OCI-LY1 (cell line): ENCODE measurements around the gene FBLN2.

Experiments
- H2AFZ ChIP-seq: fragments of 200-600 bp; sonication (generic), shearing (Covaris generic); 2 replicates; pipeline ENCODE4 v1.6.0; 2014; ENCODE audit warnings: antibody characterized with exemption, mild to moderate bottlenecking, low read length
- H3F3A ChIP-seq: fragments of 200-600 bp; sonication (generic), shearing (Covaris generic); 2 replicates; pipeline ENCODE4 v1.6.0; 2014; ENCODE audit warnings: mild to moderate bottlenecking, antibody characterized with exemption, low read length, moderate library complexity; ENCODE audit not compliant: insufficient read depth
- H3K27ac ChIP-seq: fragments of 200-600 bp; sonication (generic); 2 replicates; pipeline ENCODE4 v1.5.1; 2014; ENCODE audit warnings: low read length, mixed run types, mild to moderate bottlenecking, low read depth; ENCODE audit not compliant: poor library complexity, severe bottlenecking
- H3K27me3 ChIP-seq: fragments of 200-600 bp; sonication (generic); 2 replicates; pipeline ENCODE4 v1.6.0; 2014; ENCODE audit warnings: antibody characterized with exemption, mild to moderate bottlenecking, low read length, moderate library complexity; ENCODE audit not compliant: insufficient read depth
- H3K36me3 ChIP-seq: fragments of 200-600 bp; sonication (generic); 2 replicates; pipeline ENCODE4 v1.6.1; 2014; ENCODE audit warnings: mild to moderate bottlenecking, antibody characterized with exemption, low read length, moderate library complexity, mixed read lengths; ENCODE audit not compliant: insufficient read depth
- H3K4me1 ChIP-seq: fragments of 200-600 bp; sonication (generic); 2 replicates; pipeline ENCODE4 v1.5.1; 2014; ENCODE audit warnings: mild to moderate bottlenecking, low read length, moderate library complexity; ENCODE audit not compliant: insufficient read depth, severe bottlenecking
- H3K4me2 ChIP-seq: fragments of 200-600 bp; sonication (generic), shearing (Covaris generic); 2 replicates; pipeline ENCODE4 v1.6.1; 2014; ENCODE audit warnings: low read length
- H3K4me3 ChIP-seq: fragments of 200-600 bp; sonication (generic); 2 replicates; pipeline ENCODE4 v1.5.1; 2014; ENCODE audit warnings: low read length, low read depth, mild to moderate bottlenecking, mixed read lengths; ENCODE audit not compliant: poor library complexity, severe bottlenecking
- H3K79me2 ChIP-seq: fragments of 200-600 bp; shearing (Covaris generic); 2 replicates; pipeline ENCODE4 v1.6.1; 2016; ENCODE audit warnings: mixed run types, low read length, mixed read lengths; ENCODE audit not compliant: insufficient read depth
- H3K9ac ChIP-seq: fragments of 200-600 bp; sonication (generic), shearing (Covaris generic); 2 replicates; pipeline ENCODE4 v1.6.1; 2014; ENCODE audit warnings: mild to moderate bottlenecking, low read length, mixed read lengths
- H3K9me2 ChIP-seq: fragments of 200-600 bp; sonication (generic), shearing (Covaris generic); 2 replicates; pipeline ENCODE4 v1.6.1; 2014; ENCODE audit warnings: low read depth, mild to moderate bottlenecking, low read length, mixed read lengths
- H3K9me3 ChIP-seq: fragments of 200-600 bp; shearing (Covaris generic); 2 replicates; pipeline ENCODE4 v1.6.1; 2014; ENCODE audit warnings: low read length, mixed read lengths
- H4K20me1 ChIP-seq: fragments of 200-600 bp; sonication (generic), shearing (Covaris generic); 2 replicates; pipeline ENCODE4 v1.6.0; 2016; ENCODE audit warnings: mild to moderate bottlenecking, low read length; ENCODE audit not compliant: insufficient read depth
- CTCF ChIP-seq: fragments of 200-600 bp; sonication (generic), shearing (Covaris generic); IDR thresholded peaks from 2 replicates; pipeline ENCODE4 v1.5.1; 2017; ENCODE audit warnings: mild to moderate bottlenecking, antibody characterized with exemption, low read length, moderate library complexity, mixed read lengths
- EZH2 ChIP-seq: fragments of 200-600 bp; sonication (generic), shearing (Covaris generic); IDR thresholded peaks from 2 replicates; pipeline ENCODE4 v1.8.0; 2017; ENCODE audit warnings: borderline replicate concordance, mixed run types, mild to moderate bottlenecking, antibody characterized with exemption, low read length, moderate library complexity, mixed read lengths

The FBLN2 gene

DNA sequence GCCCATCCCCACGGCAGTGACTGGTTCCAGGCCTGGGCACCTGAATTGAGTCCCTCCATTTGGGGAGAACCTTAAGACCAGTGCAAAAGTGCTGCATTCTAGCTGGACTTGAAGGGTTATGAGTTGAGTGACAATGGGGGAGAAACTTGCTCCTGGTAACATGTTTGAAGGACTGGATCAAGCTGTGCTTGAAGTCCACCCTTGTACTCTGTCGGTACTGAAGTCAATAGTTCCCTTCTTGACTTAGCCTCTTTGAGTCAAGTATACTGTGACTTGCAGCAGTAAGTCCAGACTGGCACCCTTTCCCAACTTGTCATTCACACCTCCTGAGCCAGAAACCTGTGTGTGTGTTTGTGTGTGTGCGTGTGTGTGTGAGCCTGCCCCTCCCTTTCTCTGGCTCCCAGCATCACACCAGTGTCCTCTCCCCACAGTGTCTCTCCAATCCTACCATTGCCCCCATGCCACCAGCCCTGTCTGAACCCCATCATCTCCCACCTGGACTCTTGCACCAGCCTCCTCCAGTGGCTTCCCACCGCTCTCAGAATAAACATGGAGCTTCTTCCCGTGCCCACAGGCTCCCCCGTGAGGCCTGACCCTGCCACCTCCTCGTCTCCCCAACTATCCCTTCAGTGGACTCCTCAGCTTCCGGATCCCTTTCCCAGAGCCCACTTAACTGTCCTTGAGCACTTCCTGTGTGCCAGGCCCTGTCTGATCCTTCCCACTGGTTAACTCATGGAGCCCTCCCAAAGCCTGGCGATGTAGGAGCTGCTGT is 10.2 kb upstream of the FBLN2 start:
- Histone ChIP-seq H3K27me3 (no peaks in the 10 kb centered on the region), H4K20me1 (no peaks in the 10 kb centered on the region), H3K79me2 (no peaks in the 10 kb centered on the region), H3K9me3 (no peaks in the 10 kb centered on the region), H3K4me1 (no peaks in the 10 kb centered on the region), H3K4me3 (no peak overlapping the region), H3K27ac (no peak overlapping the region), H3K9me2 (no peaks in the 10 kb centered on the region), H3K9ac (no peak overlapping the region), H3F3A (no peaks in the 10 kb centered on the region), H3K4me2 (no peak overlapping the region), H2AFZ (no peak overlapping the region), H3K36me3 (no peaks in the 10 kb centered on the region)
- TF ChIP-seq EZH2: no peak
- no peak for TF ChIP-seq CTCF

DNA sequence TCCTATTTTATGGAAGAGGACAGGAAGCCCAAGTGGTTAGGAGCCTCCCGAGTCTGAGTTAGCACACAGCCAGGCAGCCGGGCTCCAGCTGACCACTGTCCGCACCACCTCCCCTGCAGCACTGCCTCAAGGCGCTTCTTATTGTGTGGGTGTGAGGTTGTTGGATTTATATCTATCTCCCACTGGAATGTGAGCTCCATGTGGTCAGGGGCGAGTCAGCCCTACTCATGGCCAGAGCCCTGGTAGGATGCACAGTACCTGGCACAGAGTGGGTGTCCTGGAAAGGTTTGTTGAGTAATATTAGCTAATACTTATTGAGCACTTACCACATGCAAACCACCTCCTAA is 9.7 kb upstream of the FBLN2 start:
- H4K20me1 ChIP-seq: no peaks in the 10 kb centered on the region
- TF ChIP-seq CTCF (no peak), EZH2 (no peak)
- H3K9me2 ChIP-seq: no peaks in the 10 kb centered on the region
- H3K4me2 ChIP-seq: no peak overlapping the region
- H3K79me2 ChIP-seq: no peaks in the 10 kb centered on the region
- no peak overlapping the region for H3K4me3 ChIP-seq
- no peak overlapping the region for H3K27ac ChIP-seq
- no peaks in the 10 kb centered on the region for H3K4me1 ChIP-seq
- H3K36me3 ChIP-seq: no peaks in the 10 kb centered on the region
- no peak overlapping the region for H2AFZ ChIP-seq
- no peaks in the 10 kb centered on the region for H3F3A ChIP-seq
- no peaks in the 10 kb centered on the region for H3K27me3 ChIP-seq
- H3K9me3 ChIP-seq: no peaks in the 10 kb centered on the region
- H3K9ac ChIP-seq: no peak overlapping the region

GRCh38 chr3:13539671-13540070 is 9.3 kb upstream of the FBLN2 start:
- Histone ChIP-seq H3K36me3 (no peaks in the 10 kb centered on the region), H3K79me2 (no peaks in the 10 kb centered on the region), H3F3A (no peaks in the 10 kb centered on the region), H3K4me2 (no peak overlapping the region), H3K27ac (no peak overlapping the region), H3K9me2 (no peaks in the 10 kb centered on the region), H3K9ac (no peak overlapping the region), H3K4me3 (no peak overlapping the region), H4K20me1 (no peaks in the 10 kb centered on the region), H3K4me1 (no peaks in the 10 kb centered on the region), H3K9me3 (no peaks in the 10 kb centered on the region), H2AFZ (no peak overlapping the region), H3K27me3 (no peaks in the 10 kb centered on the region)
- TF ChIP-seq CTCF: no peak
- no peak for TF ChIP-seq EZH2
